Activated CD4-positive, alpha-beta T cell treated with anti-CD3 and anti-CD28 coated beads, Interleukin-2, Interleukin-6, amounts not matched to agents 100 ng/mL and 50 ng/mL, durations not matched to agents 16 hours and 8 hours (primary cell): ENCODE data around the gene TECRL.

Source experiments
- DNase-seq: peaks from one replicate; pipeline ENCODE4 v3.0.0-alpha.2; 2020

Gene TECRL

GRCh38 chr4:64409300-64409699 lies at the start of gene TECRL:
TECRL (minus strand) TSS chr4:64409450; CDS start chr4:64409351, 99 bp downstream.
- no peak for DNase-seq

- no peak for DNase-seq
These were observed 23.4 kb upstream of the TECRL start for GRCh38 chr4:64432674-64433073.

- no peak for DNase-seq
These were observed 21.7 kb upstream of the TECRL start for GRCh38 chr4:64430933-64431332.

GRCh38 chr4:64417974-64418373 lies 8.7 kb upstream of the TECRL start:
- DNase-seq, result no peak

GRCh38 chr4:64407000-64407399 lies 2.2 kb downstream of the TECRL start:
- DNase-seq, result no peak

GRCh38 chr4:64405761-64406160 lies 3.5 kb downstream of the TECRL start:
- DNase-seq, result no peak

- DNase-seq, result no peak
These were observed 6.6 kb downstream of the TECRL start for GRCh38 chr4:64402684-64403083.

GRCh38 chr4:64399313-64400109 lies 9.7 kb downstream of the TECRL start:
- DNase-seq, result no peak

GRCh38 chr4:64394469-64394868 lies 14.8 kb downstream of the TECRL start:
- no peak for DNase-seq

- DNase-seq, result no peak
These were observed 21.0 kb downstream of the TECRL start for GRCh38 chr4:64388252-64388651.

- no peak for DNase-seq
These were observed 24.0 kb downstream of the TECRL start for GRCh38 chr4:64385220-64385619.

GRCh38 chr4:64384237-64385203 lies 24.7 kb downstream of the TECRL start:
- DNase-seq, result no peak

GRCh38 chr4:64368741-64369140 lies 40.5 kb downstream of the TECRL start:
- DNase-seq, result no peak

GRCh38 chr4:64361399-64361740 lies 47.9 kb downstream of the TECRL start:
- DNase-seq, result no peak

- no peak for DNase-seq
These were observed 48.4 kb downstream of the TECRL start for GRCh38 chr4:64360664-64361398.

GRCh38 chr4:64359489-64359888 lies 49.8 kb downstream of the TECRL start:
- no peak for DNase-seq

- DNase-seq, result no peak
These were observed 55.3 kb downstream of the TECRL start for GRCh38 chr4:64353904-64354303.

GRCh38 chr4:64341711-64342110 lies 67.5 kb downstream of the TECRL start:
- no peak for DNase-seq

GRCh38 chr4:64340218-64341110 lies 68.8 kb downstream of the TECRL start:
- no peak for DNase-seq

GRCh38 chr4:64334964-64335363 lies 74.3 kb downstream of the TECRL start:
- no peak for DNase-seq

GRCh38 chr4:64330143-64330542 lies 79.1 kb downstream of the TECRL start:
- no peak for DNase-seq

GRCh38 chr4:64327237-64327636 lies 82.0 kb downstream of the TECRL start:
- DNase-seq, result no peak
